ENCODE data around the gene CUEDC1. TPM values are rescaled to one million over a fixed set of nuclear protein-coding genes. Genes with fewer than 3 reads are reported as not detected.

Gene CUEDC1
- total RNA-seq, 1 donor = 25.7 TPM

- no peak for TF ChIP-seq CTCF (IDR thresholded peaks at IDR 0.05; ENCODE audit: insufficient read depth, low read length)
- no peak overlapping the region for H3K4me3 ChIP-seq (ENCODE audit: low read depth, low read length)
- no peak for DNase-seq (ENCODE audit: low read depth)
Measured at GRCh38 chr17:57929386-57929785, 25.8 kb downstream of the CUEDC1 start.

GRCh38 chr17:57928928-57929327 is 26.3 kb downstream of the CUEDC1 start:
- no peak for TF ChIP-seq CTCF (IDR thresholded peaks at IDR 0.05; ENCODE audit: insufficient read depth, low read length)
- no peak overlapping the region for H3K4me3 ChIP-seq (ENCODE audit: low read depth, low read length)
- no peak for DNase-seq (ENCODE audit: low read depth)

- H3K4me3 ChIP-seq (ENCODE audit: low read depth, low read length) = no peak overlapping the region
- DNase-seq (ENCODE audit: low read depth) = peak; percentile 84
- TF ChIP-seq CTCF (IDR thresholded peaks at IDR 0.05; ENCODE audit: insufficient read depth, low read length) = no peak
Measured at GRCh38 chr17:57927048-57927723, 28.0 kb downstream of the CUEDC1 start.

- no peak overlapping the region for H3K4me3 ChIP-seq (ENCODE audit: low read depth, low read length)
- no peak for DNase-seq (ENCODE audit: low read depth)
- no peak for TF ChIP-seq CTCF (IDR thresholded peaks at IDR 0.05; ENCODE audit: insufficient read depth, low read length)
Measured at GRCh38 chr17:57926723-57927047, 28.5 kb downstream of the CUEDC1 start.

- TF ChIP-seq CTCF (IDR thresholded peaks at IDR 0.05; ENCODE audit: insufficient read depth, low read length) = no peak
- no peak overlapping the region for H3K4me3 ChIP-seq (ENCODE audit: low read depth, low read length)
- no peak for DNase-seq (ENCODE audit: low read depth)
Measured at GRCh38 chr17:57925361-57925990, 29.7 kb downstream of the CUEDC1 start.

GRCh38 chr17:57924677-57925076 is 30.5 kb downstream of the CUEDC1 start:
- H3K4me3 ChIP-seq (ENCODE audit: low read depth, low read length) = no peak overlapping the region
- no peak for TF ChIP-seq CTCF (IDR thresholded peaks at IDR 0.05; ENCODE audit: insufficient read depth, low read length)
- no peak for DNase-seq (ENCODE audit: low read depth)
